Epithelial cell of prostate (primary cell): ENCODE data around the gene FOXP2.

ENCODE experiments used
- DNase-seq: peaks from one replicate; pipeline ENCODE4 v3.0.0-alpha.2; 2011; ENCODE audit warnings: low read depth, low spot score
- H3K27ac ChIP-seq: fragments of 450-650 bp; 2 replicates; pipeline ENCODE4 v1.5.1; 2017; ENCODE audit warnings: mild to moderate bottlenecking

The FOXP2 gene

GRCh38 chr7:114647518-114647917 is 232.9 kb downstream of the FOXP2 start:
- no peak for DNase-seq
- no peak overlapping the region for H3K27ac ChIP-seq

- no peak overlapping the region for H3K27ac ChIP-seq
- no peak for DNase-seq
Observed at GRCh38 chr7:114648117-114648516, 233.5 kb downstream of the FOXP2 start.

- H3K27ac ChIP-seq = no peak overlapping the region
- no peak for DNase-seq
Observed at GRCh38 chr7:114648680-114649079, 234.1 kb downstream of the FOXP2 start.

- DNase-seq = no peak
- H3K27ac ChIP-seq = no peak overlapping the region
Observed at GRCh38 chr7:114649689-114650088, 235.1 kb downstream of the FOXP2 start.

- no peak overlapping the region for H3K27ac ChIP-seq
- no peak for DNase-seq
Observed at GRCh38 chr7:114650491-114650890, 235.9 kb downstream of the FOXP2 start.

- no peak overlapping the region for H3K27ac ChIP-seq
Observed at GRCh38 chr7:114652041-114652440, 237.4 kb downstream of the FOXP2 start.

GRCh38 chr7:114653364-114654088 is 238.9 kb downstream of the FOXP2 start:
- H3K27ac ChIP-seq = no peak overlapping the region
- DNase-seq = no peak

More at GRCh38 chr7:114652041-114652440, 237.4 kb downstream of the FOXP2 start:
- no peak for DNase-seq

GRCh38 chr7:114656466-114656865 is 241.9 kb downstream of the FOXP2 start:
- DNase-seq = no peak
- no peak overlapping the region for H3K27ac ChIP-seq

GRCh38 chr7:114657279-114657678 is 242.7 kb downstream of the FOXP2 start:
- no peak for DNase-seq
- no peak overlapping the region for H3K27ac ChIP-seq

- no peak for DNase-seq
- no peak overlapping the region for H3K27ac ChIP-seq
Observed at GRCh38 chr7:114658216-114658615, 243.6 kb downstream of the FOXP2 start.

GRCh38 chr7:114659409-114660125 is 245.0 kb downstream of the FOXP2 start:
- DNase-seq = no peak
- H3K27ac ChIP-seq = no peak overlapping the region

GRCh38 chr7:114660126-114660486 is 245.5 kb downstream of the FOXP2 start:
- DNase-seq = no peak
- no peak overlapping the region for H3K27ac ChIP-seq

GRCh38 chr7:114660753-114661152 is 246.1 kb downstream of the FOXP2 start:
- DNase-seq = no peak
- no peak overlapping the region for H3K27ac ChIP-seq

GRCh38 chr7:114662002-114662677 is 247.5 kb downstream of the FOXP2 start:
- no peak overlapping the region for H3K27ac ChIP-seq
- no peak for DNase-seq

- DNase-seq = no peak
- no peak overlapping the region for H3K27ac ChIP-seq
Observed at GRCh38 chr7:114663502-114663901, 248.9 kb downstream of the FOXP2 start.

- DNase-seq = no peak
- no peak overlapping the region for H3K27ac ChIP-seq
Observed at GRCh38 chr7:114670676-114671075, 256.1 kb downstream of the FOXP2 start.

GRCh38 chr7:114671563-114672123 is 257.0 kb downstream of the FOXP2 start:
- no peak for DNase-seq
- H3K27ac ChIP-seq = no peak overlapping the region

- no peak overlapping the region for H3K27ac ChIP-seq
- DNase-seq = peak; percentile 1
Observed at GRCh38 chr7:114678116-114678515, 263.5 kb downstream of the FOXP2 start.

GRCh38 chr7:114687238-114687637 is 272.6 kb downstream of the FOXP2 start:
- DNase-seq = no peak
- no peak overlapping the region for H3K27ac ChIP-seq

- DNase-seq = no peak
- no peak overlapping the region for H3K27ac ChIP-seq
Observed at GRCh38 chr7:114688443-114689055, 273.9 kb downstream of the FOXP2 start.

- no peak for DNase-seq
- no peak overlapping the region for H3K27ac ChIP-seq
Observed at GRCh38 chr7:114689406-114689805, 274.8 kb downstream of the FOXP2 start.
